GM15510 (cell line): Measurements from ENCODE around the gene PLA2G4D.

ENCODE experiments used
- POLR2A ChIP-seq: IDR thresholded peaks from 3 replicates; pipeline ENCODE4 v1.6.1; 2011; ENCODE audit warnings: borderline replicate concordance; ENCODE audit not compliant: insufficient read length; ENCODE audit errors: extremely low read depth

Gene PLA2G4D

DNA sequence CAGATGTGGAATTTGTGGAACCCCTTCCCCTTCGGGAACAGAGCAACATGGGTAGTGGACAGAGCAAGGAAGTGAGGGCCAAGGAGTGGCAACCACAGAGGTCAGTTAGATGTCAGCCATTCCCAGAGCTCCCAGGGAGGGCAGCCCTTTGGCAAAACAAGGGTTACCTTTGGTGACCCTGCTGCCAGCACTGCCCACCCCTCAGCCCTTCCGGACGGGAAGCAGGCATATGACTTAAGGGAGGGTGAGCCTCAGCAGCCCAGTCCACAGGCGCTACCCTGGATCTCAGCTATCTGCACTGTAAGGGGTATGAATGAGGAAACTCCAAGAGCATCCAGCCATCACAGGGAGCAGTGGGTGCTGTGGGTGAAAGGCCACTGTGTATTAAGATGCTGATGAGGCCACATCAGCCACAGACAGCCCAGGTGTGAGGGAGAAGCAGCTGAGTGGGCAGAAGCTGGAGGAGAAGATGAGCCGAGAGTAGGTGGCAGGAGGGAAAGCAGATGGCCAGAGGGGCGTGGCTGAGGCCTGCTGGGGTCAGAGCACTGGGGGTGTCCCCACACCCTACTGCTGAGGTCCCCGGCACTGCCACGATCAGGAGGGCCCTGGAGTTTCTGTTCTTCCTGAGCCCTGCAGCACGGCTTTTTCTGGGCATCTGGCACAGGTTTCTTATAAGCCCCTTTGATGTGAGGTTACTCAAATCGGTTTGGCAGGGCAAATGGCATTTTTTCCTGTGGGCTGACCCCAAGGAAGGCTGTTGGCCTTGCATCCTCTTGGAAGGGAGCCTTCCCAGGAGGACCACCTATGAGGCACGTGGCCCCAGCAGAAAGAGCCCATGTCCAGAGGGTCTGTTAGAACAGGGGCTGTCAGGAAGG, 6.2 kb downstream of the PLA2G4D start:
- TF ChIP-seq POLR2A: no peak

- no peak for TF ChIP-seq POLR2A
These were observed 6.9 kb downstream of the PLA2G4D start for GRCh38 chr15:42087460-42087859.

DNA sequence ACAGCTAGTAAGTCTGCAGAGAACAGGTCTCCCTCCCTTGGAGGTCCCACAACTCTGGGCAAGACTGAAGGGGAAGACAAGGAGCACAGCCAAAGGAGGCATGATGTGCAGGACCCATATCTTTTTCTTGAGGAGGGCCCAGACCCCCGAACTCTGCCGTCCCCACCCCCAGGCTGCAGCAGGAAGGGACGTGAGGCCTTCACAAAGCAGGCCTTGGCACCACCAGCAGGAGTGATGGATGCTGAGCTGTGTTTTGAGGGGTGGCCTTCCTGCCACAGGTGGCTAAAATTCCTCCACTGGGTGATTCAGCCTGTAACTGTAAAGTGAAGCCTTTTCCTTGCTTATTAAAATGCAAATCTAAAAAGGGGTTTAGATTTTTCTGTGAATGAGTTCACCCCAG, 8.6 kb downstream of the PLA2G4D start:
- no peak for TF ChIP-seq POLR2A

- no peak for TF ChIP-seq POLR2A
These were observed 9.1 kb downstream of the PLA2G4D start for GRCh38 chr15:42085236-42085605.

- TF ChIP-seq POLR2A: no peak
These were observed 9.7 kb downstream of the PLA2G4D start for GRCh38 chr15:42084465-42085235.

- TF ChIP-seq POLR2A: no peak
These were observed 10.4 kb downstream of the PLA2G4D start for GRCh38 chr15:42083916-42084315.

GRCh38 chr15:42083605-42083908, 10.8 kb downstream of the PLA2G4D start:
- no peak for TF ChIP-seq POLR2A

GRCh38 chr15:42082823-42083604, 11.3 kb downstream of the PLA2G4D start:
- no peak for TF ChIP-seq POLR2A

GRCh38 chr15:42082141-42082540, 12.2 kb downstream of the PLA2G4D start:
- no peak for TF ChIP-seq POLR2A

DNA sequence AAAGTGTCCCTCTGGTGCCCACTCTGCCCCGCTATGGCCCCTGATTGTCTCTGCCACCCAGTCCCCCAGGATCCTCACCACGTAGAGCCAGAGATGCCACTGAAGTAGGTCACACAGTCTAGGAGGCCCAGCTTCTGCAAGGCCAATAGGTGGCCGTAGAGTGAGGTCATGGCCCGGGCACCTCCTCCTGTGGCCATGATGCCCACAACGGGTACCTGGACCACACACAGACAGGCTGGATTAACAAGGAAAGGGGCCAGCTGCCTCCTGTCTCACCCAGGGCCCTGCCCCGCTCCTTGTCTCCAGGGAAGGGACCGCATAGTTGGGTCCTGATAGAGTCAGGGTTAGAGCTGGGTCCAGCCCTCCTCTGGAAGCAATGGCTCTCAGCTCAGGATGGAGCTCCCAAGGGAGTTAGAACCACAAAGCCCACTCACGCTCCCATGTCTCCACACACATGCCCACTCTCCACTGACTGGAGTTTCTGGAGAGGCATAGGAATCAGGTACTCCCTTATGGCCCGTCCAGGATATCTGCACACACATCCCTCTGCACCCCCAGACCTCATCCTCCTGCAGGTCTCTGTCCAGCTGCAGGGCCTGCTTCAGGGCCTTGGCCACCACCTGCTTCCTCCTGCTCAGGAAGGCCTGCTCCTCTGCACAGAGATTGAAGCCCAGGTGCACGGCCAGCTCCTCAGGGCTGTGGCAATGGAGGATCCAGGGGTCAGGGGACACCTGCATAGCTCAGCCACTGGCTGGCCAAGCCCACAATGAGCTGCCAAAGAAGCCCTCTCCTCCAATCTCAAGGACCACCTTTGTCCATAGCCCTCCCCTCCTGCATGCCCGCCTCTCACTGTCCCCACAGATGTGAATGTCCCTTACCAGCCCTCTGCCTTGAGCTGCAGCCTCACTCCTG, 13.2 kb downstream of the PLA2G4D start:
- no peak for TF ChIP-seq POLR2A

GRCh38 chr15:42080186-42080918, 14.0 kb downstream of the PLA2G4D start:
- TF ChIP-seq POLR2A: no peak

DNA sequence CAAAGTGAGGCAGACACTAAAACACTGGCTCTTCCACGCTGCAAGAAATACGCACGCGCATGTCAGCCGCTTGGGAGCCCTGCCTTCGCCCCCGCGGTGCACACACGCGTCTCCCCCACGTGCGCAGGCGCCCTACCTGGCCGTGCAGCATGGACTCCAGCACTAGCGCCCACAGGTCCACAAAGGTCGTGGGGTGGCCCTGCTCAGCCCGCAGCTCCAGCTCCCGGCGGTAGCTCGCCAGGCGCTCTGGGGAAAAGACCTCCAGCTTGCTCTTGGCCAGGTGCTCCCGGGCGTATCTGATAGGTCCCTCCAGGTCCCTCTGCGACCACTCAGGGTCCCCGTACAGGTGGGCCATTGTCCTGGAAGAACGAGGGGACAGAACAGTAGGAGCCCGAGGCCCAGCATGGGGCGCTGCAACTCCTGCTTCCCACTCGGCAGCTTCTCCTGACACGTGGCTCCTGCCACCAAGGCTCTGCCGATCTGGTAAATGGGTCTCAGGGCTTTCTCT, 14.9 kb downstream of the PLA2G4D start:
- TF ChIP-seq POLR2A: no peak

DNA sequence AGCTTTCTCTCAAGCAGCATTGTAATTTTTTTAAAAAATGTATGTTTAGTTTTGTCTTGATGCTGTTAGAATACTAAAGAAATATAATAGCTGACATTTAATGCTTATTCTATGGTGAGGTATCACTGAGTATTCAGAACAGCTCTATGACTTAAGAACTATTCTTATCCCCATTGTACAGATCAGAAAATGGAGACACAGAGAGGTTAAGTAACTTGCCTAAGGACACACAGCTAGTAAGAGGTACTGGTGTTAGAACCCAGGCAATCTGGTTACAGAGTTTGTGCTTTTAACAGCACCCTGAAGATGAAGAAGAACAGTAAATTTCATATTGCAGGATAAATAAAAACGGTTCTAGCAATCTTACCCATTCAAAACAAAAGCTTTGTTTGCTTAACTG, 15.5 kb downstream of the PLA2G4D start:
- no peak for TF ChIP-seq POLR2A

DNA sequence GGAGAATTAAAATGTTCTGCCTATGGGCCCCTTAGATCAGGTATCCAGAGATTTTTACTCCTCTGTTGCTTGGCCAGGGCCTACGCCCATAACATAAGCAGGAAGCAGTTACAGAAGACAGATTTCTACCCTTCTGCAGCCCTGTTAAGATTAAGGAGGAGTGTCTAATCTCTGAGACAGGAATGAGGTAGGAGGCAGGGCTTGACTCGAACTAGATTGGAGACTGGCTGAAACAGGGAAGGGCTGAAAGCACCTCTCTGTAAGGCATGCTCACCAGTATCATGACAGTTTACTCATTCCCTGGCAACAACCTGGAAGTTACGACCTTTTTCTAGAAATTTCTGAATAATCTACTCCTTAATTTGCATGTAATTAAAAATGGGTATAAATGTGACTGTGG, 16.7 kb downstream of the PLA2G4D start:
- TF ChIP-seq POLR2A: no peak

DNA sequence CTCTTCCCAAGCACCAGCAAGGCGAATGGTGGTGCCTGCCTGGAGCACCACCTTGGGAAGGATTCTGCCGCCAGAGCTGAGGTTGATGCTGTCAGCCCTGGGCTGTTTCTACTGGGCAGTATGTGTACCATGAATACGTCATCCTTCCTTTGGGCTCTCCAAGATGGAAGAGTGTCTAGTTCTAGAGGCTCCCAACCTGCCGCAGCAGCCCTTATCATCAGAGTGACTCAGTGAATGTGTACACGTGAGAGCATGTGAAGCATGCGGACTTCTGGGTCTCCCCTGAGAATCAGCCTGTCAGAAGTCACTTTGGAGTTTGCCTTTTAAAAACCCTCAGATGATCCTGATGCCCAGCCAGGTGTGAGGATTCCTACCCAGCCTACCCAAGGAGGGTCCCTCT, 20.9 kb downstream of the PLA2G4D start:
- TF ChIP-seq POLR2A: no peak
